Subcutaneous adipose tissue (tissue), 4 donors: ENCODE results near the gene SYT3. TPM values are rescaled to one million over a fixed set of nuclear protein-coding genes. Genes with fewer than 3 reads are reported as not detected.

Experiments used
- CTCF ChIP-seq: fragments of 450-650 bp; IDR thresholded peaks from one replicate; pipeline ENCODE4 v1.5.1; 2016; ENCODE audit warnings: low read depth, mild to moderate bottlenecking, control low read depth, antibody characterized with exemption, moderate library complexity
- total RNA-seq, 4 donors: library from RNA; depleted of rRNA; stranded (reverse); fragments of >200 nt; gene quantifications; one replicate each; pipeline ENCODE4 v1.1.0, GENCODE V29; 2016

The SYT3 gene
- total RNA-seq, 4 donors from 2014 or later: not detected

- TF ChIP-seq CTCF: no peak
Observed at GRCh38 chr19:50661023-50661422, 21.3 kb upstream of the SYT3 start.

GRCh38 chr19:50660088-50660366 lies 20.3 kb upstream of the SYT3 start:
- TF ChIP-seq CTCF: no peak

GRCh38 chr19:50659318-50660087 lies 19.8 kb upstream of the SYT3 start:
- no peak for TF ChIP-seq CTCF

GRCh38 chr19:50658441-50659317 lies 19.0 kb upstream of the SYT3 start:
- no peak for TF ChIP-seq CTCF

- no peak for TF ChIP-seq CTCF
Observed at GRCh38 chr19:50657712-50658440, 18.2 kb upstream of the SYT3 start.

GRCh38 chr19:50657222-50657669 lies 17.6 kb upstream of the SYT3 start:
- TF ChIP-seq CTCF: no peak

- TF ChIP-seq CTCF: no peak
Observed at GRCh38 chr19:50654882-50655281, 15.2 kb upstream of the SYT3 start.
